Stimulated activated naive CD8-positive, alpha-beta T cell treated with anti-CD3 and anti-CD28 coated beads, Interleukin-15, Interleukin-2, amounts not matched to agents 100 ng/mL and 50 ng/mL, for 24 hours (primary cell): ENCODE data around the gene GIMD1.

ENCODE experiments used
- H3K27ac Mint-ChIP-seq: one replicate; pipeline ENCODE4 v1.8.0; 2021; ENCODE audit warnings: mild to moderate bottlenecking, mixed read lengths
- H3K27me3 Mint-ChIP-seq: one replicate; pipeline ENCODE4 v1.8.0; 2021; ENCODE audit warnings: mixed read lengths
- H3K36me3 Mint-ChIP-seq: one replicate; pipeline ENCODE4 v1.8.0; 2021; ENCODE audit warnings: low read depth, mixed read lengths
- H3K4me1 Mint-ChIP-seq: one replicate; pipeline ENCODE4 v1.8.0; 2021; ENCODE audit warnings: low read depth, mixed read lengths
- H3K4me3 Mint-ChIP-seq: one replicate; pipeline ENCODE4 v1.8.0; 2021; ENCODE audit warnings: mild to moderate bottlenecking, mixed read lengths
- H3K9me3 Mint-ChIP-seq: one replicate; pipeline ENCODE4 v1.8.0; 2021; ENCODE audit warnings: mixed read lengths

GIMD1 gene

DNA sequence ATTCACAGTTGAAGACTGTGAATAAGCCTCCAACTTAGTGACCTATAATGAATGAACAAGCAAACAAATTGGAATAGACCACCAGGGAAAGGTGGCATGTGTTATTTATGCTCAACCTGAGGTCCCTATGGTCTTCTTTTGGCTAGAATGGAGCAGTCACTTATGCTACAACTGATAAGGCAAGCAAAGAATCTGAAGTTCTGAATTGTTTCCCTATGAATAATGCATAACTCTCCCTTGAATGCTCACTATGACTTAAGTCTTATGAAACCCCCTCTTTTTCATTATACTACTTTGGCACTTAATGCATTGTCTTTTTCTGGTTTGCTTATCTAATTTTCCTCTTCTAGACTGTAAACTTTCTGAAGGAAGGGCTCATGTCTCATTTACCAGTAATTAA is 2.6 kb downstream of the GIMD1 start:
- Mint-ChIP-seq H3K27ac (no peak overlapping the region), H3K4me3 (no peak overlapping the region), H3K9me3 (no peaks in the 10 kb centered on the region), H3K36me3 (no peaks in the 10 kb centered on the region), H3K4me1 (no peaks in the 10 kb centered on the region), H3K27me3 (peaks cover 19% of the 10 kb centered on the region)

DNA sequence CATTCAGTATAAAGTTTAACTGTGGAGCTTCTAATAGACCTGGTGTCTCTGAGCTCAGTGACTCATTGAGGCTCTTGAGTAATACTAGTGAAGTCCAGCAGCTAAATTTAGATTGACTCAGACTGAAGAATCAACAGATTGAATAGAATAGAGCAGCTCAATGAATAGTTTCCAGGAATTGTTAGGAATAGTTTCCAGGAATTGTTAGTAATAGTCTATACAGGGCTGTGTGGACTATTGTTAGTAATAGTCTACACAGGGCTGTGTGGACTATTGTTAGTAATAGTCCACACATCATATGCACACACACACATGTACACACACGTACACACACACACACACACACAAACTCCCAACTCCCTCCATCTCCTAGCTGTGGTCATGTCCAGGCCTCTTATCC is 3.0 kb downstream of the GIMD1 start:
- peaks cover 19% of the 10 kb centered on the region for H3K27me3 Mint-ChIP-seq
- no peak overlapping the region for H3K27ac Mint-ChIP-seq
- no peak overlapping the region for H3K4me3 Mint-ChIP-seq
- no peaks in the 10 kb centered on the region for H3K4me1 Mint-ChIP-seq
- no peaks in the 10 kb centered on the region for H3K9me3 Mint-ChIP-seq
- H3K36me3 Mint-ChIP-seq: no peaks in the 10 kb centered on the region

DNA sequence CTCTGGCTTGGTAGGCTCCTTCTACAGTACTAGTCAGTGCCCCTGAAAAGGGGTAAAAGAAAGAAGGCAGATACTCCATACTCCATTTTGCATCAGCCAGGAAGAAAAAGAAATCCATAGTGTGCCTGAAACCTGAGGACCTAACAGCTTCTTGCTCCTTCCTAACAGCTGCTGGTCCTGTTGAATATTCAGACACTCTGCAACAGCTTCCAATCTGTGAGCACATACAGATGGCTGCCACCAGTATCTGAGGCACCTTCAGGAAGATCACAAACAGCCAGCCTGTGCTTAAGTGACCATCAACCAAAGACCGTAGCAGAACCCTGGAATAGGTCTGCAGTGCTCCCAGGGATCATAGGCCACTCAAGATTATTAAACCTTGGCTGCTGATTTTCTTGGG is 4.3 kb downstream of the GIMD1 start:
- Mint-ChIP-seq H3K4me3 (no peak overlapping the region), H3K27me3 (peaks cover 9% of the 10 kb centered on the region), H3K36me3 (no peaks in the 10 kb centered on the region), H3K4me1 (no peaks in the 10 kb centered on the region), H3K27ac (no peak overlapping the region), H3K9me3 (no peaks in the 10 kb centered on the region)

DNA sequence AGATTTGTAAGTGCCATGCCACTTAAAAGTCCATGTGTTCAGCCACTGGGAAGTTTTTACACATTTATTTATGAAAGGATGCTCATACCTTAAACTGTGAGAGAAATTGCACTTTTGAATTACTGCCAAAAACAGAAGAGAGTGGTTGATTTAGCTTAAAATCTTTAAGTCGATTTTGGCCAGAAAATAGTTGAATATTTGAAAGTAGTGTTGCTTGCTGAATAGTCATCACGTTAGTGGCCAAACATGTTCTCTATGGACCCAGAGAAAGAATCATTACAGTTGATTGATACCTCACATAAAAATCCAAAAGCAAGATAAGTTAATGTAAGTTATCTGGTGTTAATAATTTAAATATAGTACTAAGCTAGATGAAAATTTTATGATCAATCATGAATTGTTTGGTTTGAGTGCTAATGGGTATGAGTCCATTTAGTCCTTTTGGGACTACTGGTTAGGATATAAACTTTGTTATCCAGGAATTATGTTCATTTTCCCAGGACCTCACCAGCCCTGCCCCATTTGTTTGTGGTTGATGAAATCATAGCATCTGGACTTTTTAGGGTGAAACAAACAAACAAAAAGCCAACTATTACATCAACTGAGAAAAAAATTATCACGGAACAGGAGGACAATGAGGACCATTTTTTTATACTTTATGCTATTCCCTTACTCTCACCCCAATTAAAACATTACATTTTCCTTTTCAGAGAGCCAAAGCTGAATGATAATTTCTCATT is 6.3 kb downstream of the GIMD1 start:
- Mint-ChIP-seq H3K4me3 (no peak overlapping the region), H3K36me3 (no peaks in the 10 kb centered on the region), H3K4me1 (peaks cover 3% of the 10 kb centered on the region), H3K9me3 (no peaks in the 10 kb centered on the region), H3K27me3 (peaks cover 9% of the 10 kb centered on the region), H3K27ac (no peak overlapping the region)

DNA sequence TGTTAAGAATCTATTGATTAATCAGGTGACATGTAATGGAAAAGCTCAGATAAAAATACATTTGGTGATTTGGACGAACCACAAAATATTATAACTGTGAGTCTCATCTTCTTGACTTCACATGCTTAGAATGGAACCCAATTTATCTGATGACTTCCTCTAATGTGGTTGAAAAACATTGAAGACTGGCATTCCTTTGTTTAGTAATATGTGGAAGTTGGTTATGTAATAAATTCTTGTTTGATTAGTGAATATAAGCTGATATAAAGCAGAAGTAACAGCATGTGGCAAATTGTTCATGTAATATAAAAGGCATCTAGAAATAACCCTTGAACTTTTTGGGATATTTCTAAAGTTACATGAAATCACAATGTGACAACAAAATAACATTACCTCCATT is 9.7 kb downstream of the GIMD1 start:
- no peaks in the 10 kb centered on the region for H3K36me3 Mint-ChIP-seq
- peaks cover 9% of the 10 kb centered on the region for H3K27me3 Mint-ChIP-seq
- no peak overlapping the region for H3K4me3 Mint-ChIP-seq
- H3K4me1 Mint-ChIP-seq: peaks cover 3% of the 10 kb centered on the region
- no peak overlapping the region for H3K27ac Mint-ChIP-seq
- no peaks in the 10 kb centered on the region for H3K9me3 Mint-ChIP-seq

DNA sequence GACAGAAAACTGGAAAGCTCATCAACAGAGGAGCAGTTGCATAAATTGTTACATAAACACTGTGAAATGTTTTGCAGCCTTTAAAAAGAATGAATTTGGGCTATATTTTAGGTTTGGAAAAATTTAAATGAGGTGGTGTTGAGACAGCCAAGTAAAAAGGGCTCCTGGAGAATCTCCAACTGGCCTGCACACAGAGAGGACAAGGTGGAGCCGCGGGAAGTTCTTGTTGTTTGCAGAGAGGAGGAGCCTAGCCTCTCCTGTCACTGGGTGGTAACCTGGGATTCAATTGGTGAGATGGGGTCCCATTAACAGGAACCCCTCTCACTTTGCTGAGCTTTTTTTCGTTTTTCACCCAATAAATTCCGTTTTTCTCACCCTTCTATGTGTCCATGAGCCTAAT is 13.4 kb downstream of the GIMD1 start:
- H3K27me3 Mint-ChIP-seq: no peaks in the 10 kb centered on the region
- no peak overlapping the region for H3K4me3 Mint-ChIP-seq
- no peaks in the 10 kb centered on the region for H3K9me3 Mint-ChIP-seq
- H3K4me1 Mint-ChIP-seq: peaks cover 3% of the 10 kb centered on the region
- no peak overlapping the region for H3K27ac Mint-ChIP-seq
- H3K36me3 Mint-ChIP-seq: peaks cover 11% of the 10 kb centered on the region

DNA sequence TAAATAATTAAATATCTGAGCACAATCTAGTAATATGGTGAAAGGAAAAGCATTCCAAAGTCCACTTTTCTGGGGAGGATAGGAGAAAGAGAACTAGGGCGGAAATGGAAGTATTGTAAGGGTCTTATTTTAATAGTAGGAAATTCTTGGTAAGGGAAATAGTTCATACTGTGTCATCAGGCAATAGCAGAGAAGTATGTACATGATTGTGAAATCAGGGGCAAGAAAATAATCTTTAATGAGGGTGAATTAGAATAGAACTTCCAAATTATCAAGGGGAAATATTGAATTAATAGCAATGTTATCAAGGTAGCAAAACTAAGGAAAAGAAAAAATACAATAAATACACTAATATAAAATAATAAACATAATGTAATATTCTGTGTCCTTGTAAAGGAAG is 14.8 kb downstream of the GIMD1 start:
- Mint-ChIP-seq H3K9me3 (no peaks in the 10 kb centered on the region), H3K4me3 (no peak overlapping the region), H3K27me3 (no peaks in the 10 kb centered on the region), H3K36me3 (peaks cover 19% of the 10 kb centered on the region), H3K4me1 (peaks cover 3% of the 10 kb centered on the region), H3K27ac (no peak overlapping the region)

DNA sequence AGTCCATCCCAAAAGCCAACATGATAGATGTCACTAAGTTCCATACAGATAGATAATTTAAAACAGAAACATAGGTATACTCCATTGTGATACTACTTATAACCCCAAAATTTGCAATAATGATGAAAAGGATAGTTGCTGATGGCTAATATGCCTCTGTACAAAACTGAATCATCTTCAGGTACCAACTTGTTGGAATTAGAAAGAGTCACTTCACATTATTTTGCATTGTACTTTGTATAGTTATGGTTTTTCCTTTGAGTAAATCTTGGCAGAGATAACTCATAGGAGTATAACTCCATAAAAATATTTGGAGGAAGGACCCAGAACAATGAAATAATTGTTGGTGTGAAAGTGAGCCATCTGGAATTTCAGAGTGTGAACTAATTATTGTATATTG is 17.6 kb downstream of the GIMD1 start:
- Mint-ChIP-seq H3K36me3 (peaks cover 34% of the 10 kb centered on the region), H3K27ac (no peak overlapping the region), H3K9me3 (no peaks in the 10 kb centered on the region), H3K4me3 (no peak overlapping the region), H3K4me1 (no peaks in the 10 kb centered on the region), H3K27me3 (no peaks in the 10 kb centered on the region)

DNA sequence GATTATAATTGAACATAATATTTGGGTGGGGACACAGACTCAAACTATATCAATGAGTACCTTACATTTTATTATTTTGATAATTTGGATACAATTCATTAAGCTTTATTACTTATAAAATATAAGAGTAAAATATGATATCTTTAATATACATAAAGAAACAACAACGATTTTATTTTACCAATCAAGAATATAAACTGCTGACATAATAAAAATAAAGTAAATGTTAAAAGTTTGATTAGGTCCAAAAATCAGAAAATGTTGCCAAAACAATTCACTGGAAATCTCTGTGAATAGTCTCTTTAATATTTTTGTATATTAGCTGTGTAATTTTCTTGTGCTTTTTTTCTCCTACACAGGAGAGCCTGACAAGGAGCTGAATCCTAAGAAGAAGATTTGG is 21.4 kb downstream of the GIMD1 start:
- H3K9me3 Mint-ChIP-seq: no peaks in the 10 kb centered on the region
- H3K27ac Mint-ChIP-seq: no peak overlapping the region
- peaks cover 53% of the 10 kb centered on the region for H3K36me3 Mint-ChIP-seq
- H3K4me3 Mint-ChIP-seq: no peak overlapping the region
- no peaks in the 10 kb centered on the region for H3K27me3 Mint-ChIP-seq
- peaks cover 20% of the 10 kb centered on the region for H3K4me1 Mint-ChIP-seq

DNA sequence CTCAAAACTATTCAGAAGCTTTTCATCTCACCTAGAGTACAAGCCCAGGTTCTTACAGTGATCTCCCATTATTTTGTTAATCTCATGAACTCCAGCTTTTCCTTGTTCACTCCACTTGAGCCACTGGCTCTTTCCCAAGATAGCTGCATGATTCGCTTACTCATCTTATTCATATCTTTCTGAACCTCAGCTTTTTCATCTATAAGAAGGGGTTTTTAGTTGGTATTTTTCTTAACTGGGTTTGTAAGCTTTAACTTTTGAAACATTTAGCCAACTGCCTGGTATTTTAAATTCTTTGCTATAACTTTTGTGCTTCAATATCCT is 24.0 kb downstream of the GIMD1 start:
- Mint-ChIP-seq H3K27me3 (no peaks in the 10 kb centered on the region), H3K9me3 (no peaks in the 10 kb centered on the region), H3K4me3 (no peak overlapping the region), H3K27ac (no peak overlapping the region), H3K4me1 (peaks cover 44% of the 10 kb centered on the region), H3K36me3 (peaks cover 64% of the 10 kb centered on the region)

DNA sequence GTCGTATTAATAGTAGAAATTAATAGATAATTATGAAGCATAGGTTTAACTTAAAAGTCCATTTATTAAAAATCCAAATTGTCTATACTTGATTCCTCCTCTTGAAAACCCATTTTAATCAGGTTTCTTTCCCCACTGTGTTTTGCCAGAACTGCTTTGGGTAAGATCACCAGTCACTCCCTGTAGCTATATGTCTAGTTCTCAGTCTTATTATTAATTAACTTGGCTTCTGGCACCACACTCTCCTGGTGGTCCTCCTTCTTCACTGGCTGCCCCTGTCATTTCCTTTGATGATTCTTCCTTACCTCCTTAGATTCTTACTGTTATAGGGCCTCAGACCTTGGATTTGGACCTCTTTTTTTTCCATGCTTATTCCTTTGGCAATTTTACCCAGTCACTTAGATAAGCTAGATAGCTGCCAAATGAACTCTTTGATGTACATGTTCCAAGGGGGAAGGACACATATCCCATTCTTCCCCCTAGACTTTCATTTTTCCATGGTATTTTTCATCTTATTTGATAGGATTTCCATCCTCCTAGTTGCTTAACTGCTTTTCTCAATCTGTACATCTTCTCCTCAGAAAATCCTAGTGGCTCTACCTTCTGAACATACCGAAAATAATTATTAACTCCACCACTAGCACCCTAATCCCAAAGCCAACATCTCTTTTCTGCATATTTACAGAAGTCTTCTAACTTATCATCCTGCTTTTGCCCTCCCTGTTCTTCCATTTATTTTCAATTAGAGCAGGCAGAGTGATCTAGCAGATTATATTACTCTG is 24.5 kb downstream of the GIMD1 start:
- H3K27me3 Mint-ChIP-seq: no peaks in the 10 kb centered on the region
- H3K27ac Mint-ChIP-seq: no peak overlapping the region
- H3K4me1 Mint-ChIP-seq: peaks cover 49% of the 10 kb centered on the region
- H3K36me3 Mint-ChIP-seq: peaks cover 65% of the 10 kb centered on the region
- H3K4me3 Mint-ChIP-seq: no peak overlapping the region
- H3K9me3 Mint-ChIP-seq: peaks cover 4% of the 10 kb centered on the region

DNA sequence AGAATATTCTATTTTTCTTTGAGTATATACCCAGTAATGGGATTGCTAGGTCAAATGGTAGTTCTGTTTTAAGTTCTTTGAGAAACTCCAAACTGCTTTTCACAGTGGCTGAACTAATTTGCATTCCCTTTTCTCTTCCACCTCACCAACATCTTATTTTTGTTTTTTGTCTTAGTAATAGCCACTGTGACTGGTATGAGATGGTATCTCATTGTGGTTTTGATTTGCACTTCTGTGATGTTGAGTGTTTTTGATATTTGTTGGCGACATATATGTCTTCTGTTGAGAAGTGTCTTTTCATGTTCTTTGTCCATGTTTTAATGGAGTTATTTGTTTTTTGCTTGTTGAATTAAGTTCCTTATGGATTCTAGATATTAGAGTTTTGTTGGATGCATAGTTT is 27.8 kb downstream of the GIMD1 start:
- peaks cover 52% of the 10 kb centered on the region for H3K4me1 Mint-ChIP-seq
- H3K4me3 Mint-ChIP-seq: no peak overlapping the region
- H3K27me3 Mint-ChIP-seq: no peaks in the 10 kb centered on the region
- H3K36me3 Mint-ChIP-seq: peaks cover 79% of the 10 kb centered on the region
- peaks cover 15% of the 10 kb centered on the region for H3K9me3 Mint-ChIP-seq
- H3K27ac Mint-ChIP-seq: no peak overlapping the region

DNA sequence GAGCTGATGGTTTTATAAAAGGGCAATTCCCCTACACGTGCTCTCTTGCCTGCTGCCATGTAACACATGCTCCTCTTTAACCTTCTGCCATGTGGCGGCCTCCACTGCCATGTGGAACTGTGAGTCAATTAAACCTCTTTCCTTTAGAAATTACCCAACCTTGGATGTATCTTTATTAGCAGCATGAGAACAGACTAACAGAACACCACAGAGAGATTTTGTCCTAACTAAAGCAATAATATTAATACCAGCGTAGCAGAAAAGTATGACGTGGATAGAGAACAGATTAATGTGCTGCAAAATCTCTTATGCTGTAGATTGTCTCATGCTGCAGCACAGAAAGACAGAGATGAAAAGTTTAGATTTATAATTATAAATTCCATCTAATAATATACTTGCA is 29.1 kb downstream of the GIMD1 start:
- Mint-ChIP-seq H3K27me3 (no peaks in the 10 kb centered on the region), H3K27ac (no peak overlapping the region), H3K9me3 (peaks cover 15% of the 10 kb centered on the region), H3K36me3 (peaks cover 90% of the 10 kb centered on the region), H3K4me1 (peaks cover 48% of the 10 kb centered on the region), H3K4me3 (no peak overlapping the region)

DNA sequence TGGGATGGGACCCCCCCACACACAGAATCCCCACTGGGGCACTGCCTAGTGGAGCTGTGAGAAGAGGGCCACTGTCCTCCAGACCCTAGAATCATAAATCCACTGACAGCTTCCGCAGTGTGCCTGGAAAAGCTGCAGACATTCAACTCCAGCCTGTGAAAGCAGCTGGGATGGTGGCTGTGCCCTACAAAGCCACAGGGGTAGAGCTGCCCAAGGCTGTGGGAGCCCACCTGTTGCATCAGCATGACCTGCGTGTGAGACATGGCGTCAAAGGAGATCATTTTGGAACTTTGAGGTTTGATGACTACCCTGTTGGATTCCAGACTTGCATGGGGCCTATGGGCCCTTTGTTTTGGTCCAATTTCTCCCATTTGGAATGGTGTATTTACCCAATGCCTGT is 29.9 kb downstream of the GIMD1 start:
- Mint-ChIP-seq H3K27ac (no peak overlapping the region), H3K4me3 (no peak overlapping the region), H3K4me1 (peaks cover 42% of the 10 kb centered on the region), H3K27me3 (no peaks in the 10 kb centered on the region), H3K9me3 (peaks cover 15% of the 10 kb centered on the region), H3K36me3 (peaks cover 88% of the 10 kb centered on the region)

DNA sequence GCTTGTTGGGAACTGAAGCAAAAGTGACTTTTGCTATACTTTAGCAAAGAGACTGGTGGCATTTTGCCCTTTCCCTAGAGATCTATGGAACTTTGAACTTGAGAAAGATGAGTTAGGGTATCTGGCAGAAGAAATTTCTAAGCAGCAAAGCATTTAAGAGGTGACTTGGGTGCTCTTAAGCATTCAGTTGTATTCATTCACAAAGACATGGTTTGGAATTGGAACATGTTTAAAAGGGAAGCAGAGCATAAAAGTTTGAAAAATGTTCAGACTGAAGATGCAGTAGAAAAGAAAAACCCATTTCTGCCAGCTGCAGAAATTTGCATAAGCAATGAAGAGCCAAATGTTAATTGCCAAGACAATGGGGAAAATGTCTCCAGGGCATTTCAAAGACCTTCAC is 30.7 kb downstream of the GIMD1 start:
- Mint-ChIP-seq H3K36me3 (peaks cover 92% of the 10 kb centered on the region), H3K27me3 (no peaks in the 10 kb centered on the region), H3K4me3 (no peak overlapping the region), H3K27ac (no peak overlapping the region), H3K4me1 (peaks cover 38% of the 10 kb centered on the region), H3K9me3 (peaks cover 15% of the 10 kb centered on the region)

DNA sequence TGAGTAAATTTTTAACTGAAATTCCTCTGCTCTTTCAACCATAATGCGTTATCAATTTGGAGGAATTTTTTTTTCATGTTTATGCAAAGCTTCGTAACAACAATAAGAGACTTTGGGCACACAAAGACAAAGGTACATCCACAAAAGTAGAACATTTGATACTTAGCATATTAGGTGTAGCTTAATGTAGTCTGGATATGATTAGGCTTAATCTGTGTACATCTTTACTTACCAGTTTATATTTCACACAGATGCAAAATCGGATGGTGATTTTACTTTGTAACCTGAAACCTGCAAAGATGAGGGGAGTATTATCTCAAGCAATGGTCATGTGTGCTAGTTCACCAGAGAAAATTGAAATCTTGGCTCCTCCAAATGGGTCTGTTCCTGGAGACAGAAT is 32.0 kb downstream of the GIMD1 start:
- Mint-ChIP-seq H3K27me3 (no peaks in the 10 kb centered on the region), H3K36me3 (peaks cover 91% of the 10 kb centered on the region), H3K4me1 (peaks cover 27% of the 10 kb centered on the region), H3K4me3 (no peak overlapping the region), H3K9me3 (peaks cover 15% of the 10 kb centered on the region), H3K27ac (no peak overlapping the region)
